Vagina (tissue), 2 donors: ENCODE measurements around the gene CEP19. TPM values are rescaled to one million over a fixed set of nuclear protein-coding genes. Genes with fewer than 3 reads are reported as not detected.
A peak's percentile ranks its signal among the peaks of the same experiment; 100 is the strongest.

ENCODE experiments used
- DNase-seq, 2 donors: peaks; one replicate each; pipeline ENCODE4 v3.0.0-alpha.2; 2017; ENCODE audit errors: extremely low spot score in 2 of 2
- H3K27ac ChIP-seq: fragments of 200-600 bp; sonication (generic); one replicate; pipeline ENCODE4 v1.5.1; 2019
- H3K27me3 ChIP-seq: fragments of 200-600 bp; sonication (generic); one replicate; pipeline ENCODE4 v1.5.1; 2019
- H3K36me3 ChIP-seq, 2 donors: fragments of 200-600 bp; sonication (generic); one replicate each; pipeline ENCODE4 v1.5.1; 2017 to 2019
- H3K4me1 ChIP-seq: fragments of 200-600 bp; sonication (generic); one replicate; pipeline ENCODE4 v1.5.1; 2019
- H3K4me3 ChIP-seq, 2 donors: fragments of 200-600 bp; sonication (generic); 1 replicate in 1 of 2; 2 replicates in 1 of 2; pipeline ENCODE4 v1.5.1; 2016 to 2019
- H3K9me3 ChIP-seq: fragments of 200-600 bp; sonication (generic); one replicate; pipeline ENCODE4 v1.5.1; 2019
- POLR2A ChIP-seq, 2 donors: fragments of 450-650 bp; IDR thresholded peaks; one replicate each; pipeline ENCODE4 v1.6.1; 2017; ENCODE audit warnings: antibody characterized with exemption in 2 of 2, mild to moderate bottlenecking in 2 of 2, moderate library complexity in 2 of 2
- POLR2AphosphoS5 ChIP-seq, 2 donors: sonication (generic); formaldehyde crosslinking; IDR thresholded peaks; one replicate each; pipeline ENCODE4 v1.9.0; 2017; ENCODE audit warnings: antibody characterized with exemption in 2 of 2, mild to moderate bottlenecking in 2 of 2, low read depth in 1 of 2; ENCODE audit not compliant: insufficient read depth in 1 of 2
- intact Hi-C: fragments of 100-400 bp; cut with DNase I; formaldehyde crosslinking; loops from one replicate; pipeline ENCODE4 v1.15.1; 2023
- total RNA-seq: library from RNA; depleted of rRNA; stranded (reverse); fragments of >200 nt; gene quantifications from one replicate; pipeline ENCODE4 v1.2.3, GENCODE V29; 2016
- TF ChIP-seq, protein P1 (sequence below), 3 experiments: fragments of 450-650 bp in 2 of 3; fragments of 200-600 bp in 1 of 3; sonication (generic) in 1 of 3; IDR thresholded peaks; one replicate each; pipeline ENCODE4 v1.5.1; 2017 to 2019; ENCODE audit warnings: antibody characterized with exemption in 3 of 3, mild to moderate bottlenecking in 2 of 3, moderate library complexity in 2 of 3

CEP19 gene, protein sequence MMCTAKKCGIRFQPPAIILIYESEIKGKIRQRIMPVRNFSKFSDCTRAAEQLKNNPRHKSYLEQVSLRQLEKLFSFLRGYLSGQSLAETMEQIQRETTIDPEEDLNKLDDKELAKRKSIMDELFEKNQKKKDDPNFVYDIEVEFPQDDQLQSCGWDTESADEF
- 1.5 TPM for total RNA-seq

DNA sequence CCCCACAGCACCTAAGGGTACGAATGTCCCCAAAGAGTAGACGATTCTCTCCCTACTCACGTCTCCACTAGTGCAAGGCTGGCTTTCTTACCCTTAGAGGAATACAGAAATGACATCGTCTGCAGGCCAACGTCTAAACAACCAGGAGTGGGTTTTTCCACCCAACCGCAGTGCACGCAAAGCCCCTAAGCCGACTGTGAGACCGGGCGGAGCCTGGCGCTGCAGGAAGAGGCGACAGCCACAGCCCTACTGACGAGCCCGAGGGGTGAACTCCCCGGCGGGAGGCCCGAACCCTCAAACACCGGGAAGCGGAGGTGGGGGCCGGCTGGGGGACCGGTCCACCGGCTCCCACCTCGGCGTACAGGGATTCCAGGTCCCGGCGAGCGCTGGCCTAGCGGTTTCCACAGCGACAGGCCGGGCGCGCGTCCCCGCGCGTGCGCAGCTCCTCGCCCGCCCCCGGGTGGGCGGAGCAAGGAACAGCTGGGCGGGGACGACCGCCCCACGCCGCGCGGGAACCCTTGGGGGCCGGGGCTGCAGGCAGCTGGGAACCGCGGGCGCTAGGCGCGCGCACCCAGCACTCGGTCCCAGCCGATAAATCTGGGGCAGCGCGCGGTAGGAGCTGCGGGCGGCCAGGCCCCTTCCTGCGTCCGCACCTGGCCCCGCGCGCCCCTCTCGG lies at the start of gene CEP19, which contains the start of gene PIGX:
CEP19 (minus strand) TSS at position 413 of the 676 bp plus-strand sequence. CDS start 3,593 bp downstream, outside the sequence.
PIGX (plus strand) TSS at position 540 of the 676 bp plus-strand sequence.
- peak within 1 kb of the TSS; percentile 75 to 80 for H3K4me3 ChIP-seq
- peak within 1 kb of the TSS; percentile 88 for H3K27ac ChIP-seq
- no peaks in the 10 kb centered on the region for H3K36me3 ChIP-seq
- intact Hi-C loops: no loop called here
- TF ChIP-seq POLR2A (IDR thresholded peaks at IDR 0.05) (peak in 1 of 2 donors; percentile 82), POLR2AphosphoS5 (IDR thresholded peaks at IDR 0.05; ENCODE audit: insufficient read depth in 1 of 2, low read depth in 1 of 2) (peak in 1 of 2 donors; percentile 65)
- TF ChIP-seq, protein P1, sequence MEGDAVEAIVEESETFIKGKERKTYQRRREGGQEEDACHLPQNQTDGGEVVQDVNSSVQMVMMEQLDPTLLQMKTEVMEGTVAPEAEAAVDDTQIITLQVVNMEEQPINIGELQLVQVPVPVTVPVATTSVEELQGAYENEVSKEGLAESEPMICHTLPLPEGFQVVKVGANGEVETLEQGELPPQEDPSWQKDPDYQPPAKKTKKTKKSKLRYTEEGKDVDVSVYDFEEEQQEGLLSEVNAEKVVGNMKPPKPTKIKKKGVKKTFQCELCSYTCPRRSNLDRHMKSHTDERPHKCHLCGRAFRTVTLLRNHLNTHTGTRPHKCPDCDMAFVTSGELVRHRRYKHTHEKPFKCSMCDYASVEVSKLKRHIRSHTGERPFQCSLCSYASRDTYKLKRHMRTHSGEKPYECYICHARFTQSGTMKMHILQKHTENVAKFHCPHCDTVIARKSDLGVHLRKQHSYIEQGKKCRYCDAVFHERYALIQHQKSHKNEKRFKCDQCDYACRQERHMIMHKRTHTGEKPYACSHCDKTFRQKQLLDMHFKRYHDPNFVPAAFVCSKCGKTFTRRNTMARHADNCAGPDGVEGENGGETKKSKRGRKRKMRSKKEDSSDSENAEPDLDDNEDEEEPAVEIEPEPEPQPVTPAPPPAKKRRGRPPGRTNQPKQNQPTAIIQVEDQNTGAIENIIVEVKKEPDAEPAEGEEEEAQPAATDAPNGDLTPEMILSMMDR (IDR thresholded peaks at IDR 0.05): peak in 2 of 3 experiments; percentile 7 to 27
- no peaks in the 10 kb centered on the region for H3K27me3 ChIP-seq
- peak in 1 of 2 donors; percentile 88 for DNase-seq
- peaks cover 27% of the 10 kb centered on the region for H3K4me1 ChIP-seq
- H3K9me3 ChIP-seq: no peaks in the 10 kb centered on the region

DNA sequence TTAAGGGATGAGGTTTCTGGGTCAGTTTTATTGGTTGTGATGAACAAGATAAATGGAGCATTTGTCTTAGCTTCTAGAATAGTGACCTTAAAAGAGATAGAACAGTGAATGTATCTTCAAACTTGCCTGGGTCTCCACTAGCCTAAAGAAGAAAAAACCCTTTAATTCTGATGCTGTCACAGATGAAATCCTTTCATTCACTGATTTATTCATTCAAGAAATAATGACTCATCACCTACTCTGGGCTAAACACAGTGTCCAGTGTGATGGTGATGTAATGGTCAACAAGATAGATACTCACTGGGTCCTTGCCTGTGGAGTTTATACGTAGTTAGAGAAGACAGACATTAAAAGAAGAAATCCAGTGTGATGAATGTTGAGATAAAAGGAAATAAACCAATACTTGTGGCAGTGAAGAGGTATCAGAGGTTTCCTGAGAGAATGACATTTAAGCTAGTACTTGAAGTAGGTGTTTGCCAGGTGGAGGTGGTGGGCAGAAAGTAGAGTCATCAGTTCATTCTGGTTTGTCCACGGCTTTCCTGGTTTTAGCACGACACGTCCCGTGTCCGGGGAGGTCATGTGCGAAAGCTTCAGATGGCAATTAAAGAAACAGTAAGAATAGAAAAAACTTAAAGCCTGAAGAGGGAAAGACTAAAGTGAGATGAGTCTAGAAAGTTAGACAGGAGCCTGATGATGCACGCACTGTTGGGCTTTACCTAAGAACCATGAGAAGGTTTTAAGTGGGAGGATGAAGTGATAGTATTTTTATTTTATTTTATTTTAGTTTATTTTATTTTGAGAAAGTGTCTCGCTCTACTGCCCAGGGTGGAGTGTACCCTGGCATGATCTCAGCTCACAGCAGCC lies 46.1 kb upstream of the CEP19 start:
- H3K9me3 ChIP-seq: peaks cover 4% of the 10 kb centered on the region
- intact Hi-C loops: no loop called here
- peaks cover 0 to 4% of the 10 kb centered on the region in 2 donors for H3K36me3 ChIP-seq
- H3K4me3 ChIP-seq: no peak overlapping the region
- no peak overlapping the region for H3K27ac ChIP-seq
- H3K4me1 ChIP-seq: peaks cover 8% of the 10 kb centered on the region
- DNase-seq: no peak
- H3K27me3 ChIP-seq: no peaks in the 10 kb centered on the region
- TF ChIP-seq POLR2AphosphoS5 (IDR thresholded peaks at IDR 0.05; ENCODE audit: insufficient read depth in 1 of 2, low read depth in 1 of 2): no peak
- TF ChIP-seq POLR2A (IDR thresholded peaks at IDR 0.05): no peak
- TF ChIP-seq, protein P1 (IDR thresholded peaks at IDR 0.05): no peak

DNA sequence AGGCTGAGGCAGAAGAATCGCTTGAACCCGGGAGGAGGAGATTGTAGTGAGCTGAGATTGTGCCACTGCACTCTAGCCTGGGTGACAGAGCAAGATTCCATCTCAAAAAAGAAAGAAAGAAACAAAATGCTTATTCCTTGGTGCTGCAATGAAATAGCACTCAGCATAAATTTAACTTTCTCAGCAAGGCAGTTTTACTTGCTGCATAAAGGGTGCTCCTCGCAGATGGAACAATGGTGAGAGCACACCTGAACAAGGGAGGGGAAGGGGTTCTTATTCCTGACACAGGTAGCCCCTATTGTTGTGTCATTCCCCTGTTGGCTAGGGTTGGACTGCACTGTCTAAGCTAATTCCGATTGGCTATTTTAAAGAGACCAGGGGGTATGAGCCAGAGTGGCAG lies 44.7 kb upstream of the CEP19 start:
- H3K27me3 ChIP-seq: no peaks in the 10 kb centered on the region
- intact Hi-C loops: no loop called here
- DNase-seq: no peak
- H3K36me3 ChIP-seq: peaks cover 0 to 4% of the 10 kb centered on the region in 2 donors
- TF ChIP-seq, protein P1 (IDR thresholded peaks at IDR 0.05): no peak
- TF ChIP-seq POLR2A (IDR thresholded peaks at IDR 0.05) (no peak), POLR2AphosphoS5 (IDR thresholded peaks at IDR 0.05; ENCODE audit: insufficient read depth in 1 of 2, low read depth in 1 of 2) (no peak)
- no peak overlapping the region for H3K27ac ChIP-seq
- peaks cover 4% of the 10 kb centered on the region for H3K9me3 ChIP-seq
- H3K4me3 ChIP-seq: no peak overlapping the region
- peaks cover 8% of the 10 kb centered on the region for H3K4me1 ChIP-seq

DNA sequence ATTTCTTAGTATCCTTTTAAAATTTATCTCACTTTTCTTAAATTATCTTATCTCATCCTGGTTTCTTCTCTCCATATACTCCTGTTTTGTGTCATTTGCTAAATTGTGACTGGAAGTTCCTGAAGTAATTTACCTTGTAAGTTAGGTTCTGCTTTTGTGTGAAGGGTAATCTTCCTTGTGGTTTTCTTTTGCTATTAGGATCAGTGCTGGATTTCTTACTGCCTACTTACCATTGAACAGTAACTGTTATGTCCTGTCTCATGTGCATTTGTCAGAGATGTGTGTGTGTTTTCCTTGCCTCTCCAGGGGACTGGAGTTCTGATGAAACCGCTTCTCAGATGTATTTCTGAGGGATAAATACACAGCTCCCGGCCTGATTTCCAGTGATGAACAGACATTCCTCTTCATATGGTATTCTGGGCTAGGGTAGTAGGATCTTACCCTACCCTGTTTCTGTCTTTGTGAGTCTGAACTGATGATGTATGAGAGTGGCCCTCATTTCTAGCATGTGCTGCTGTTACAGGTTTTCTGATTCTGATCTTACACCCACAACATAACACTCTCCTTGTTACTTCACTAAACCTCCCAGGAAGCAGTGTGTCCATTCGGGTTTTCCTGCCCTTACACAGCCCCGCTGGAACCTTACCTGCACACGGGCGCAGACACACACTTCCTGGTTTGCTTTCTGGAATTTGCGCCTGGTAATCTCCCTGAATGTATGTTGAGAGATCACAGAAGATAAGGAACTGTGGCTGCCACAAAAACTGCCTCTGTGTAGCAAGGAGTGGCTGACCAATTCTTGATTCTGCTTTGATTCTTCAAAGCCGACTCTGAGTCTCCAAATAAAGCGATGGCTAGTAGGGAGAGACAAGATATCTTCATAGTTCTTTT lies 42.3 kb upstream of the CEP19 start:
- Histone ChIP-seq H3K36me3 (peaks cover 0 to 4% of the 10 kb centered on the region in 2 donors), H3K27me3 (no peaks in the 10 kb centered on the region), H3K4me1 (peaks cover 8% of the 10 kb centered on the region), H3K9me3 (peaks cover 4% of the 10 kb centered on the region), H3K4me3 (no peak overlapping the region), H3K27ac (no peak overlapping the region)
- intact Hi-C loops: no loop called here
- no peak for DNase-seq
- no peak for TF ChIP-seq POLR2A (IDR thresholded peaks at IDR 0.05)
- no peak for TF ChIP-seq POLR2AphosphoS5 (IDR thresholded peaks at IDR 0.05; ENCODE audit: insufficient read depth in 1 of 2, low read depth in 1 of 2)
- TF ChIP-seq, protein P1 (IDR thresholded peaks at IDR 0.05): no peak
